Measurements from ENCODE around the gene BSN.

BSN gene

GRCh38 chr3:49717959-49718857 lies 163.9 kb downstream of the BSN start:
- peak in 1 of 2 experiments; percentile 6 for DNase-seq

DNA sequence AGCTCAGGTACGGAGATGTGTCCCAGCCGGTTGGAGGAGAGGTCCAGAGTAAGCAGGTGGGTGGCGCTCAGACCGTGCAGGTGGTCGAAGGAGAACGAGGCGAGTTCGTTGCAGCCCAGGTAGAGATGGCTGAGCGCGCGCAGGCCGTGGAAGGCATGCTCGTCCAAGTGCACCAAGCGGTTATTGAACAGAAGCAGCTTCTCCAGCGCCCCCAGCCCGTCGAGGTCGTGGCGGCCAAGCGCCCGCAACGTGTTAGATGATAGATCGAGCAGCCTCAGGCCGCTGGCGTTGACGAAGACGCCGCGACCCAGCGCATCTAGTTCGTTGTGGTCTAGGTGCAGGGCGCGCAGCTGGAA lies 164.6 kb downstream of the BSN start:
- no peak for DNase-seq

GRCh38 chr3:49719214-49719884 lies 165.1 kb downstream of the BSN start, which contains the start of gene AMIGO3:
TSS of gene AMIGO3 (minus strand) at chr3:49719684. CDS start at chr3:49719465, 219 bp downstream.
- peak; percentile 34 to 87 for DNase-seq
